ENCODE results near the gene P2RX6.

P2RX6 gene

DNA sequence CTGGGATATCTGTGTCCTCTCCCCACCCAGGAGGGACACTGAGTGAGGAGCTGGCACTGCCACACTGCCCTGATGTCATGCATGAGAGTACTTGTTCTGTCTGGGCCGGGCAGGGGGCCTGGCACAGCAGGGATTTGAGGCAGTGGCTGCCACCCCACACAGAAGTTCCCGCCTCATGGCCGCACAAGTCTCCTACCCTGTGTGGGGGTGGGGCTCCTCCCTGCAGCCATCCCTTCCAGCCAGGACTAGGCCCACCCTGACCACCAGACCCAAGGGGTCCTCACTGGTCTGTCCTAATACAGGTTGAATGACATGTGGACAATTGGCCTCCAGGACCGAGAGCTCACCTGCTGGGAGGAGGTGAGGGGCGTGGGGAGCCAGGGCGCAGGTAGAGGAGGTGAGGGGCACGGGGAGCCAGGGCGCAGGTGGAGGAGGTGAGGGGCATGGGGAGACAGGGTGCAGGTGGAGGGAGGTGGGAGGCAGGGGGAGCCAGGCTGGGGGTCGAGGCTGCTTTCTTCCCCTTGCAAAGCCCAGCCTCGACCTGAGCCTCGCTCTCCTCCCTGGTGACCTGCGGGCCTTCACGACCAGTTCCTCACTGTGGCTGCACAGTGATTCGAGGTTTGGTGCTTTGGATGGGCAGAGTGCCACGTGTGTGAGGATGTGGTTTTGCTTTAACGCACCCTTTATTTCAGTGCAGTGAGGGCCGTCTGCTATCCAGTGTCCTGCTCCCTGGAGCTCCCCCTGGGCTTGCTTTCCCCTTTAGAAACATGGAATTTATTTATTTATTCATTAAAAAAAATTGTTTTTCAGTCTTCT is 25.4 kb upstream of the P2RX6 start:
- Histone ChIP-seq H3K36me3 (ENCODE audit: control insufficient read depth in 1 of 2, insufficient read depth in 2 of 2, low read length in 2 of 2) (peaks cover 16 to 64% of the 10 kb centered on the region in 2 donors), H3K4me3 (ENCODE audit: low read depth in 1 of 2, low read length in 2 of 2) (no peak overlapping the region), H3K27me3 (ENCODE audit: control insufficient read depth in 1 of 2, insufficient read depth in 2 of 2, low read length in 2 of 2) (no peaks in the 10 kb centered on the region), H3K9ac (ENCODE audit: low read depth in 1 of 2, low read length in 2 of 2) (no peak overlapping the region), H3K9me3 (ENCODE audit: control insufficient read depth in 1 of 2, low read length in 2 of 2) (no peaks in the 10 kb centered on the region), H3K27ac (ENCODE audit: low read depth, low read length) (no peak overlapping the region), H3K4me1 (ENCODE audit: control insufficient read depth in 1 of 2, insufficient read depth in 2 of 2, low read length in 2 of 2) (no peaks in the 10 kb centered on the region)

- peaks cover 16 to 69% of the 10 kb centered on the region in 2 donors for H3K36me3 ChIP-seq (ENCODE audit: control insufficient read depth in 1 of 2, insufficient read depth in 2 of 2, low read length in 2 of 2)
- no peaks in the 10 kb centered on the region for H3K9me3 ChIP-seq (ENCODE audit: control insufficient read depth in 1 of 2, low read length in 2 of 2)
- H3K27me3 ChIP-seq (ENCODE audit: control insufficient read depth in 1 of 2, insufficient read depth in 2 of 2, low read length in 2 of 2), result no peaks in the 10 kb centered on the region
- no peaks in the 10 kb centered on the region for H3K4me1 ChIP-seq (ENCODE audit: control insufficient read depth in 1 of 2, insufficient read depth in 2 of 2, low read length in 2 of 2)
- H3K27ac ChIP-seq (ENCODE audit: low read depth, low read length), result no peak overlapping the region
- H3K4me3 ChIP-seq (ENCODE audit: low read depth in 1 of 2, low read length in 2 of 2), result no peak overlapping the region
- no peak overlapping the region for H3K9ac ChIP-seq (ENCODE audit: low read depth in 1 of 2, low read length in 2 of 2)
Observed at GRCh38 chr22:20990184-20991180, 24.5 kb upstream of the P2RX6 start.

DNA sequence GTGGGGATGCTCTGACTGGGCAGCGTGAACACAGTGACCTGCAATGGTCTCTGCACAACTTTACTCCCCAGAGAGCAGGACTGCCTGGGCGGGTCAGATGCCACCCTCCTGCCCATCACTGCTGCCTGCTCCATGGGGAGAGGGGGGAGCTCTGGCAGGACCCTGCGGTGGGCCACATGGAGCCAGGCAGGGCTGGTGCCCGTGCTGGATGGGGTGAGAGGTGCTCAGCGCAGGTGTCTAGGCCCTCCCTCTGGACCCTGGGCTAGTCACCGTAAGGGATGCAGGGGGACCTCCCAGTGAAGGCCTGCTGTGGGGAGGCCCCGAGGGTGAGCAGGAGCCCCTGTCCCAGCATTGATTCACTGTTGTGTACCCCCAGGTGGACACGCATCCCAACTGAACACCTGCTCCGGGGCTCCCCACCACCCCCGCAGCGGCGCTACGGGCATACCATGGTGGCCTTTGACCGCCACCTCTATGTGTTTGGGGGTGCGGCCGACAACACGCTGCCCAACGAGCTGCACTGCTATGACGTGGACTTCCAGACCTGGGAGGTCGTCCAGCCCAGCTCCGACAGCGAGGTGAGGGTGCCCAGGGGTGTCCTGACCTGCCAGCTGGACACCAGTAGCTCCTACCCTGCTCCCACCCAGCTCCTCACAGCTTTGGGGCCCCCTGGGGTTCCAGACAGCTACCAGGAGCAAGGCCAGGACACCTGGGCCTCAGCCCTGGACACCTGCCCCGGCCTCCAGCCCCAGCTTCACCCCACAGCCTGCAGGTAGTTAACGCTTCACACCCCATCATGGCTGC is 23.5 kb upstream of the P2RX6 start:
- Histone ChIP-seq H3K27me3 (ENCODE audit: control insufficient read depth in 1 of 2, insufficient read depth in 2 of 2, low read length in 2 of 2) (no peaks in the 10 kb centered on the region), H3K4me1 (ENCODE audit: control insufficient read depth in 1 of 2, insufficient read depth in 2 of 2, low read length in 2 of 2) (no peaks in the 10 kb centered on the region), H3K9me3 (ENCODE audit: control insufficient read depth in 1 of 2, low read length in 2 of 2) (no peaks in the 10 kb centered on the region), H3K4me3 (ENCODE audit: low read depth in 1 of 2, low read length in 2 of 2) (no peak overlapping the region), H3K9ac (ENCODE audit: low read depth in 1 of 2, low read length in 2 of 2) (no peak overlapping the region), H3K27ac (ENCODE audit: low read depth, low read length) (no peak overlapping the region), H3K36me3 (ENCODE audit: control insufficient read depth in 1 of 2, insufficient read depth in 2 of 2, low read length in 2 of 2) (peaks cover 21 to 67% of the 10 kb centered on the region in 2 donors)

GRCh38 chr22:20992056-20992442 is 22.9 kb upstream of the P2RX6 start:
- Histone ChIP-seq H3K4me1 (ENCODE audit: control insufficient read depth in 1 of 2, insufficient read depth in 2 of 2, low read length in 2 of 2) (no peaks in the 10 kb centered on the region), H3K27me3 (ENCODE audit: control insufficient read depth in 1 of 2, insufficient read depth in 2 of 2, low read length in 2 of 2) (no peaks in the 10 kb centered on the region), H3K27ac (ENCODE audit: low read depth, low read length) (no peak overlapping the region), H3K36me3 (ENCODE audit: control insufficient read depth in 1 of 2, insufficient read depth in 2 of 2, low read length in 2 of 2) (peaks cover 21 to 69% of the 10 kb centered on the region in 2 donors), H3K9ac (ENCODE audit: low read depth in 1 of 2, low read length in 2 of 2) (no peak overlapping the region), H3K9me3 (ENCODE audit: control insufficient read depth in 1 of 2, low read length in 2 of 2) (no peaks in the 10 kb centered on the region), H3K4me3 (ENCODE audit: low read depth in 1 of 2, low read length in 2 of 2) (no peak overlapping the region)

DNA sequence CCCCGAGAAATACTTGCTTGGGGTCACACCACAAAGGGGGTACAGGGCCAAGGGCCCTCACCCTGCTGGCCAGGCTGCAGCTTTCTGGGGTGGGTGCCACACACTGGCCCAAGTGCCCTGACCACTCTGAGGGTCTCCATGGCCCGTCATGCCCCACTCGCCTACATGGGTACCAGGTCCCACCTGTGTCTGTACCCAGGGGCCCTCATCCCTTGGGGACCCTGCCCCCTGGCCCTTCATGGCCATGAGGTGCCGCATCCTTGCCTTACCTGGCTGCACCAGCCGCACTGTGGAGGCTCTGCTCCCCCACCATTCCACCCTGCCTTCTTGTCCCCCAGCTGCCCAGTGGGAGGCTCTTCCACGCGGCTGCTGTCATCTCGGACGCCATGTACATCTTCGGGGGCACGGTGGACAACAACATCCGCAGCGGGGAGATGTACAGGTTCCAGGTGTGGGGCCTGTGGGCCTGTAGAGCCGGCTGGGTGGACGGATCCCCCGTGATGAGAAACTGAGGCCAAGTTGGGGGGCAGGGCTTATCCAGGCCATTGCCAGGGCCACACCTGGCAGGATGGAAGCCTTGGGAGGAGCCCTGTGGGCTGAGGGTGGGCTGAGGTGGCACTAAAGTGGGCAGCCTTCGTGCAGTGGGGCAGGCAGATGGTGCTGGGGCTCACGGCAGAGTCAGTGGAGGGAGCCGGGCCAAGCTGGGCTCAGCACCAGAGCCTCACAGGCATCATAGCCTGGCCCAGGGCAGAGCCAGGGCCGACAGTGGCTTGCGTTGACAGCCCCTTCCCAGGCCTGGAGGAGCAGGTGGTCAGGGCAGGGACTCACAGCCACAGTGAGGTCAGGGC is 22.3 kb upstream of the P2RX6 start:
- no peaks in the 10 kb centered on the region for H3K27me3 ChIP-seq (ENCODE audit: control insufficient read depth in 1 of 2, insufficient read depth in 2 of 2, low read length in 2 of 2)
- H3K27ac ChIP-seq (ENCODE audit: low read depth, low read length), result no peak overlapping the region
- no peak overlapping the region for H3K4me3 ChIP-seq (ENCODE audit: low read depth in 1 of 2, low read length in 2 of 2)
- no peak overlapping the region for H3K9ac ChIP-seq (ENCODE audit: low read depth in 1 of 2, low read length in 2 of 2)
- H3K9me3 ChIP-seq (ENCODE audit: control insufficient read depth in 1 of 2, low read length in 2 of 2), result no peaks in the 10 kb centered on the region
- H3K4me1 ChIP-seq (ENCODE audit: control insufficient read depth in 1 of 2, insufficient read depth in 2 of 2, low read length in 2 of 2), result no peaks in the 10 kb centered on the region
- peaks cover 21 to 73% of the 10 kb centered on the region in 2 donors for H3K36me3 ChIP-seq (ENCODE audit: control insufficient read depth in 1 of 2, insufficient read depth in 2 of 2, low read length in 2 of 2)

- H3K27ac ChIP-seq (ENCODE audit: low read depth, low read length), result no peak overlapping the region
- H3K4me1 ChIP-seq (ENCODE audit: control insufficient read depth in 1 of 2, insufficient read depth in 2 of 2, low read length in 2 of 2), result no peaks in the 10 kb centered on the region
- H3K9ac ChIP-seq (ENCODE audit: low read depth in 1 of 2, low read length in 2 of 2), result no peak overlapping the region
- H3K36me3 ChIP-seq (ENCODE audit: control insufficient read depth in 1 of 2, insufficient read depth in 2 of 2, low read length in 2 of 2), result peaks cover 18 to 73% of the 10 kb centered on the region in 2 donors
- H3K27me3 ChIP-seq (ENCODE audit: control insufficient read depth in 1 of 2, insufficient read depth in 2 of 2, low read length in 2 of 2), result no peaks in the 10 kb centered on the region
- no peak overlapping the region for H3K4me3 ChIP-seq (ENCODE audit: low read depth in 1 of 2, low read length in 2 of 2)
- no peaks in the 10 kb centered on the region for H3K9me3 ChIP-seq (ENCODE audit: control insufficient read depth in 1 of 2, low read length in 2 of 2)
Observed at GRCh38 chr22:20993304-20994127, 21.4 kb upstream of the P2RX6 start.

DNA sequence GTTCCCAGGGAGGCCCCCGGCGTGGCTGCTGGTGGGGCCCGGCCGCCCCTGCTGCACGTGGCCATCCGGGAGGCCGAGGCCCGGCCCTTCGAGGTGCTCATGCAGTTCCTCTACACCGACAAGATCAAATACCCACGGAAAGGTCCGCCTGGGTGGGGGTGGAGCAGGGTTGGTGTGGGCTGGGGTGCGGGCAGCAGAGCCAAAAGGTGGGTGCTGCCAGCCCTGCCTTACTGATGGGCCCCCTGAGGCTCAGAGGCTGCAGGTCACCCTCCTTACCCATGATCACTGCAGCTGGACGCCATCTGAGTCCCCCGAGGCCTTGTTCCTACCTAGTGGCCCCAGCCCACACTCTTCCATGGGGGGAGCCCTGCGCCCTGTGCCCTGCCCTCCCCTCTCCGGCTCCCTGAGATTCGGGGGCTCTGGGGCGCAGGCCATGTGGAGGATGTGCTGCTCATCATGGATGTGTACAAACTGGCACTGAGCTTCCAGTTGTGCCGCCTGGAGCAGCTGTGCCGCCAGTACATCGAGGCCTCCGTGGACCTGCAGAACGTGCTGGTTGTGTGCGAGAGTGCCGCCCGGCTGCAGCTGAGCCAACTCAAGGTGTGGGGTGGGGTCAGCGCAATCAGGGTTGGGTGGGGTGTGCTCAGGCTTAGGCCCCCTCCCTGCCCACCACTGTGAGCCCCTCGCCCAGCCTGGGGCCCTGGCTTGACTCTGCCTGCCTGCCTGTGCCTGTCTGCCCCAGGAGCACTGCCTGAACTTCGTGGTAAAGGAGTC is 20.6 kb upstream of the P2RX6 start:
- Histone ChIP-seq H3K9me3 (ENCODE audit: control insufficient read depth in 1 of 2, low read length in 2 of 2) (no peaks in the 10 kb centered on the region), H3K4me1 (ENCODE audit: control insufficient read depth in 1 of 2, insufficient read depth in 2 of 2, low read length in 2 of 2) (no peaks in the 10 kb centered on the region), H3K4me3 (ENCODE audit: low read depth in 1 of 2, low read length in 2 of 2) (no peak overlapping the region), H3K27ac (ENCODE audit: low read depth, low read length) (no peak overlapping the region), H3K27me3 (ENCODE audit: control insufficient read depth in 1 of 2, insufficient read depth in 2 of 2, low read length in 2 of 2) (no peaks in the 10 kb centered on the region), H3K36me3 (ENCODE audit: control insufficient read depth in 1 of 2, insufficient read depth in 2 of 2, low read length in 2 of 2) (peaks cover 18 to 80% of the 10 kb centered on the region in 2 donors), H3K9ac (ENCODE audit: low read depth in 1 of 2, low read length in 2 of 2) (no peak overlapping the region)

GRCh38 chr22:20994902-20995241 is 20.1 kb upstream of the P2RX6 start:
- no peaks in the 10 kb centered on the region for H3K9me3 ChIP-seq (ENCODE audit: control insufficient read depth in 1 of 2, low read length in 2 of 2)
- peaks cover 18 to 86% of the 10 kb centered on the region in 2 donors for H3K36me3 ChIP-seq (ENCODE audit: control insufficient read depth in 1 of 2, insufficient read depth in 2 of 2, low read length in 2 of 2)
- peaks cover under 1 to 5% of the 10 kb centered on the region in 2 donors for H3K4me1 ChIP-seq (ENCODE audit: control insufficient read depth in 1 of 2, insufficient read depth in 2 of 2, low read length in 2 of 2)
- H3K4me3 ChIP-seq (ENCODE audit: low read depth in 1 of 2, low read length in 2 of 2), result no peak overlapping the region
- H3K9ac ChIP-seq (ENCODE audit: low read depth in 1 of 2, low read length in 2 of 2), result no peak overlapping the region
- no peaks in the 10 kb centered on the region for H3K27me3 ChIP-seq (ENCODE audit: control insufficient read depth in 1 of 2, insufficient read depth in 2 of 2, low read length in 2 of 2)
- no peak overlapping the region for H3K27ac ChIP-seq (ENCODE audit: low read depth, low read length)
